RCC 7860 (cell line): ENCODE measurements around the gene NCKAP5.

Experiments used
- DNase-seq: peaks from one replicate; pipeline ENCODE4 v3.0.0-alpha.2; 2015; ENCODE audit warnings: low spot score
- FAIRE-seq: peaks from 2 replicates; lab custom pipeline; 2012; peaks lifted over from hg19 to GRCh38; lab: Jason Lieb, UNC

Gene NCKAP5

DNA sequence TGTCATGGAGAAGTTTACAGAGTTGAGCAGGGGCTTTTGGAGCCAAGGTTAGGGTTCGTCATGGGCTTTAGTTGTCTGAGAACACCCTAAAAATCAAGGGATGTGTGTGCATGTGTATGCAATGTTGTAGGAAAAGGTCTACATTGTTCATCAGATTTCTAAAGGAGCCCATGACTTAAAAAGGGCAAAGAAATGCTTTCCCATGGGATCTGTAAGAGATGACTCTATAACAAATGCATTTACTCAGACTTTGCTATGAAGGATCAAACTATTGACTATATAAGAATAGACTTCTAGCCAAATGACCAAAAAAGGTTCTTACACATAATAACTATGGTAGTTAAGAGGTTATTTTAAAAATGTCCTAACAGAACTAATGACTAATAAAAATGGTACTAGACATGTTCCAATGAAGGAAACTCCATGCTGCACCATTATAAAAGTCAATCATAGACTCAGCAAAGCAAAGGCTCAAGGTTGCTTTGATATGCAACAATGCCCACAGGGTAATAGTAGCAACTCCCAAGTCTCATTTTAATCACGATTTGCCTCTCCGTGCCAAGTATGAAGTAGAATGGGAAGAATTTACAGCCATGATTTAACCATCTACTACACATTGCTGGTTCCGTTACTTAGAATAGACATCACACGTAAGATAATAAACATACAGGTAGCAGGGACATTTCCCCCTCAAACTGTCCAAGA, 158.5 kb downstream of the NCKAP5 start:
- no peak for FAIRE-seq
- no peak for DNase-seq

DNA sequence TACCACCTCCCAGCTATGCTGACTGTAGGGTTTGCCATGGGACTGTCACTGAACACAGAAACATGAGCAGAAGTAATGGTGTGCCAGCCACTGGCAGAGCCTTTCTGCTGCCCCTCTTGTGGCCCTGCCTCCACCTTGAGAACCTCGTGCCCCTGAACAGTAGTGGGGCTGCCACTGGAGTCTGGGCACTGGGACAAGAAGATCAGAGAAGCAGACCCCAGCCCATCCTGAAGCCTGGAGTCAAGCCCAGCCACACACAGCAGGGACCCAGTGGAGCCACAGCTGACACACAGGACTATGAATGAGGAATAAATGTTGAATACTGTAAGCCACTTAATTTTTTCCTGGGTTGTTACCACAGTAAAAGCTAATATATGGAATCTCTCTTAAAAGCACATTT, 159.6 kb downstream of the NCKAP5 start:
- FAIRE-seq (no peak), DNase-seq (no peak)

DNA sequence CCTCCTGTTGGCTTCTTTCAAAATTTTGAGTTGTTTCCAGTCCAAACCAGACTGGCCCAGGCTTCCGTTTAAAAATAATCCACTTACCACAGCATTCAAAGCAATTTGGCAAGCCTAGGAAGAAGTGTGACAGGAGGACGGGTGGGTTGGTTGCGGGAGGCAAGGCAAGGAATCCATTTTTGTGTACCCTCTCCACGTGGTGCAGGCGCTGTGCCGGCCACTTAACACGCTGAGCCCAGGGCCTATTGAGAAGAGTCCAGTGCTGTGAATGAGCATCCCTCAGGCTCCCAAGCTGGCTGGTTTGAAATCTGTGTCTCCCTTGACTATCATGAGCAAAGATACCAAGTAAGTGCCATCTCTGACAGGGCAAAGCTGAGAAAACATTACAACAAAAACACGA, 160.9 kb downstream of the NCKAP5 start:
- FAIRE-seq (no peak), DNase-seq (no peak)

DNA sequence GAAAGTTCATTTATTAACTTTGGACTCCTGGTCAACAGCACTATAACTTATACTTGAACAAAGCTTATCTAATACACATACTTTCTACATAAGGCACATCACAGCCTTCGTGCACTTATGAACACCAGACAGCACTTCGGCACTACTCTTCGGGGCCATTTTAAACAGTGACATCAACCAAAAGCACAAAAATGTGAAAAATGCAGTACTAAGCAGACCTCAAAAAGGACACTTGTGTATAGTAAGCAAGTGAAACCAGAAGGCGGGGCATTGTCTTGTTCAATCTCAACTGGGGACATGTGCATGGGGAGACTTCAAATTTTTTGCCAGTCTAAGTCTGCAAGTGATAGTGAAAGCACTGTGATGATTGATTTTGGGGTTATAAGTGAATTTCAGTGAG, 163.0 kb downstream of the NCKAP5 start:
- DNase-seq (no peak), FAIRE-seq (no peak)

DNA sequence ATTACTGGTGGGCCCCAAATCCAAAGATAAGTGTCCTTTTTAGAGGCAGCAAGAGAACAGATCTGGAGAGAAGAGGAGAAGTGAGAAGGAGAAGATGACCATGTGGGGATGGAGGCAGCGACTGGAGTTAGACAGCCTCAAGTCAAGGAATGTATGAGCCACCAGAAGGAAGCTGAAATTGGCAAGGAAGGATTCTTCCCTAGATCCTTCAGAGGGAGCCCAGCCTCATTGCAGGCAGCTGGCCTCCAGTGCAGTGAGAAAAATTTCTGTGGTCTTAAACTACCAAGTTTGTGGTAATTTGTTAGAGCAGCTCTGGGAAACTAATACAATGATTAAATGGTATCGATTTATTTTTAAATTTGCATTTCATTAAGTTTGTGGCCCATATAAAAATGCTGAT, 167.9 kb downstream of the NCKAP5 start:
- DNase-seq = no peak
- FAIRE-seq = no peak

DNA sequence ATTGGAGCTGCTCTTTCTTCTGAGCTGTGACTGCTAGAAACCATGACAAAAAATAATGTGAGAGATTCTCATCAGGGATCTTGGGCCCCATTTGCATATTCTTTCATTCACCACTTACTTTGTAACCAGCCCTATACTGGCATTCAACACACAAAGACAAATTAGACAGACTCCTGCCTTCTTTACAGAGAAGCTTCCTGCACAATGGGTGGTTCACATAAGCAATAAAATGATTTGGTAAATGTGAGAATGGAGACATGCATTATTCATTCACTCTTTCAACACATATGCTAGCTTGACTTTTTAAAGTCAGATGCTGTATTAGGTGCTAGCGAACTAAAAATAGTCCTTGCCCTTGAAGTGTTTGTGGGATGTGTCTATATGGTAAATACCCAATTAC, 174.4 kb downstream of the NCKAP5 start:
- DNase-seq = no peak

DNA sequence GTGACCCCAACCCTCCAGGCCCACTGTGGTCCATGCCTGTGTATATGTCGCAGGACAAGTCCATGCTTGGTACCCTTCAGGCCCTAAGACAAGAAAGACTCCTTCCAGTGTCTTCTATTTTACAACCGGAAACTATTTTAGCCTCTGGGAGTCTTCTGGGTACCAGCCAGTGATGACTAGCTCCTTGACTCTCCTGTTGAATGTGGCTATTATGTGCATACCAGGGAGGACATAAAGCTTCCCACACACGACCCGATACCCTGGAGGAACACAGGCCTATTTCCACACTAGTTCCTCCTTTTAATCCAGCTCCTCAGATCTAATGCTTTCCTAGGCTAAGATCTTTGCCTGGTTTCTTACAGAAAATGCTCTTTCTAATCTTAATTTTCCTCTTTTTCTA, 178.1 kb downstream of the NCKAP5 start:
- FAIRE-seq (no peak), DNase-seq (no peak)

More for the DNA sequence above, 174.4 kb downstream of the NCKAP5 start:
- FAIRE-seq = no peak

DNA sequence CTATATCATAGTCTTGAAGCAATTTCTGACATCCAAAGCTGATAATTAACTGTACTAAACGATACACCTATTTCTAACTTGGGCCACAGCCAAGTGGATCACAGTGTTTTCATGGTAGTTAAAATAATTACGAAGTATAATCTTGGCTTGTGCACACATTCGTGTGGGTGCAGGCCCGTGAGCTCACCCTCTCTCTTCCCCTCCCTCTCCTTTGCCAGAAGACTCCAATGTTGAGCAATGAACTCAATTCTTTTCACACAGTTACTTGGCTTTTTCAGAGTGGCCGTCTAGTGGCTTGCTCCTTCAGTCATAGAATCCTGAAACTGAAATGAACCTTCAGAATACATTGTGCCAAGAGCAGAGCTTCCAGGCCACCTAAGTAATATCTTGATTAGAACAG, 178.7 kb downstream of the NCKAP5 start:
- FAIRE-seq = no peak
- DNase-seq = no peak

DNA sequence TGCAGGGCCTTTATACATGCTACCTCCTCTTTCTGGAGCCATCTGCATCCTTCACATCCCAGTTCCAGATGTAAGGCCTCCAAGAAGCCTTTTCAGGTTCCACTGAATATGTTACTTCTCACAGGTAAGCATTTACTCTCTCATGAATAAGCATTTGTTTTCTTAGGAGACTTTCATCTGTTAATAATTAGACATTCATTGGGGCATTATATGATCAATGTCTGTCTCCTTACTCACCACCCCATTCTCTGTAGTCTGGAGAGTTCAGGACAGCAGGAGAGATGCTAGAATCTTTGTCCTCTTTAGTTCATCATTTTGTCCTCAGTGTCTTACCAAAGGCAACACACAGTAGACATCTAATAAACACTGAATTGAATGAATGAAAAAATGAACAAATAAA, 185.7 kb downstream of the NCKAP5 start:
- no peak for FAIRE-seq
- DNase-seq = no peak

DNA sequence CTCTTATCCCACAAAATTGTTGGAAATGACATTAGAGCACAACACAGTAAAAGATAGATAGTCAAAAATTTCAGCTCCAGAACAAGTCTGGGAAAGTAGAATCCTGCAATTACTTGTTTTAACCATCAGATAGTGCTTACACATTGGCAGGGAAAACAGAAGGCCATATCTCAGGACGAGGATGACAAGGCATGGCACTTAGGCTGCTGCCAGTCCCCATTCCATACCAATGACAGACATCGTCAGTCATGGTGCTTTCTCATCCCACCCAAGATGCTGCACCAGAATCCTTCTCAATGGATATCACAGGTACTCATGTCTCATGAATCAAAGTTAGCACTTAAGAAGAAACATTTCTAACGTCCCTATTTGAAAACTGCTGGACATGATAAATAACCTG, 187.3 kb downstream of the NCKAP5 start:
- DNase-seq = no peak
- FAIRE-seq = no peak

DNA sequence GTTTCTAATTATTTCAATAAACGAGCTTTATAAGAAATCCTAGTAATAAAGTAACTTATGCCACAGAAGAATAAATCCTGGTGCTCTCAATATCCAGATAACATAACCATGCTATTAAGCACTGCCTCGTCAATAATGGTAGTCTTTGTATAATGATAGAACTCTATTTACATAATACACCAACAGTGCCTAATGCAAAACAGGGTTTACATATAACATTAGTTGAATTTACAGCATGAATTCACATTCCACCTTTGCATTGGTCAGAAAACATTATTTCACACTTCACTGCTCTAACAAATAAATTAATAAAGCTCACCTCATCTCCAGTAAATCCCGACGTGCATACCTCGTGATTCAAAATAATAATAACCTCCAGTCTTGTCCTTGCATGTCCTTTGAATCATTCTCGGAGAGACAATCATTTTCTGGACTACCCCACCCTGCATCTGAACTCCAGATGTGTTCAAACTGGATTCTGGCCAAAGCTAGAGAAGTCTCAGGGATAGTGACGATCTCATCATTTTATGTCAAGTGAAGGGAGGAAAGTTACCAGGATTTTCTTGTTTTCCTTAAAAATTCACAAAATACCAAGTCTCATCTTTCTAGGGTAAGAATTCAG, 189.2 kb downstream of the NCKAP5 start:
- no peak for DNase-seq

DNA sequence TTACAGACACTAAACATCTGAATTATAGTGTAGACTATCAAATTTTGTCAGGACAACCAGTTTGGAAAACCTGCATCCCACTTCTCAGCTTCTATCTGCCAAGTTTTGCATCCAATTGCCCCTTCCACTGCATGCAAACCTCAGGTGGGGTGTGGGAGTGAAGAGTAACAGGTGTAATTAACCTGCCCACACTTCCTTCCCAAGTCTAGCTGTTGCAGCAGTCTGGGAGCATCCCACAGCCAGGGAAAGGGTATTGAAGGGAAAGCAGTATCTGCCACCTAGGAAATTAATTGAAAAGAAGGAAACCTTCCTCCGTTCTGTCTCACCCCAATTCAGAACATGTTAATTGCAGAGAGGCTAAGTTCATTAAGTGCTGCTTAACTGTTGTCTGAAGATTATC, 189.9 kb downstream of the NCKAP5 start:
- FAIRE-seq = no peak
- DNase-seq = no peak

More for the DNA sequence above, 189.2 kb downstream of the NCKAP5 start:
- no peak for FAIRE-seq

DNA sequence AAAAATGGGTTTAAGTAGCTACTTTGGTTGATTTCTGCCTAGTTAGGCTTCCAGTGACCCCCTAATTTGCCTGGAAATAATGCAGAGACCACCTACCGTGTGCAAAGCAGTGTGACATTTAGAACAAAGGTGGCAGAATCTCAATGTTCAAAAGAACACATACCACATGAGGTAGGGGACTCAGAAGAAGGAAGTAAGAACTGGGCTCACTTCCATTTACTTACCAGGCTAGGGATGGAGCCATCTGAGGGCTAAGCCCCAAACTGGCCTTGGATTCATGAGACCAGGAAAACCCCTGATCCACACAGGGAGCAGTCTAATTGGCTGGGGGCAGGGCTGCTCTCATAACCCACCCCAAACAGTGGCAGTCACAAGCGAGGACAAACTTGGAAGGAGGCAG, 190.7 kb downstream of the NCKAP5 start:
- FAIRE-seq (no peak), DNase-seq (no peak)

DNA sequence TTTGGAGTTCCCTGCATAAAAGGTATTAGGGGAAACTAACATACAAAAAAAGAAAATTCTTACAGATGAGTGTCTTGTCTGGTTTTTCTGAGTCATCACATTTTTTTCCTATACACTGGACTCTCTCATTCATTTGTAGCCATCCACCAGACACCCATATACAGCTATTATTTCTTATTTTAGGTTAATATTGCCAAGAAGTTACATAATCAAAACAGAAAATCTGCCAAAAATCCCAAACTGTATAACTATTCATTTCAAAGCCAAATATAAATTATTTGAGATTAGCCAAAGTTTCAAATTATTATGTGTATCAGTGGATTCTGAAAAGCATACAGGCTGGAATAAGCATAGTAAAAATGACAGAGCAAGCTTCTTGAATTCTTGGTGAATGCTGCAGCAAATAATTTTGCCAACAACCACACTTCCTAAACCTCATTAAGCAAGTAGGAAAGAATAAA, 191.2 kb downstream of the NCKAP5 start:
- DNase-seq (peak; percentile 15), FAIRE-seq (no peak)

DNA sequence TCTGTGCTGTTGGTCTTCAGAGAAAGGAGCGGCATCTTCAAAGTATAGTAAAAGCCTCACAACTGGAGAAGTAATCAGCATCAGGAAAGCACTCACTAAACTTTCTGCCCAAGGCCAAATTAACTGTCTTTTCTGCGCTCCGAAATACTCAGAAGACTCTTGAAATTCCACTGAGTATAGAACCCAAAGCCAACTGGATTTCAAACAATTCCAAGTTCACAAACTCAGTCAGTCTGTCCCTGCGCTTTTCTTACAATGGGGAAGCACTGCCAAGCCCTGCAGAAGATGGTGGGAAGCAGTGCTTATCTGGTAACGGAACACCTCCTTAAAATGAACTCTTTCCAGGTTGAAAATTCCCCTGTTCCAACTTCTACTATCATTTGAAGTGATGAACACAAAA, 193.5 kb downstream of the NCKAP5 start:
- FAIRE-seq (no peak), DNase-seq (no peak)

DNA sequence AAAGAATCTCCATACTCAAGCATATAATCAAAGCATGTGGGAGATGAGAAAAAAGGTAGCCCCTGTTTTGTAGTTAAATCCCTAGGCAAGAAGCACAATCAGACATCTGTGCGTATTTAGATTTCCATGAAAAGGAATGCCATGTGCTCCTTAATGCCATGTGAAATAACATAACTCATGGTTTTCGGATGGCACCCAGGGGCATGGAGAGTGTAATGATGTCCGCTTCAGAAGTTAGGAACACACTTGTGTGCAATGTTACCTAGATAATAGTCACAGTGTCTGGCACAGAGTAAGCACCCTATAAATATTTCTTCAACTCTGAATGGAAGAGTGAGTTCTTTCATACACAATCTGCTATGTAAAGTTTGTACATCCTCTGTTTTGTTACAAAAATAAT, 197.0 kb downstream of the NCKAP5 start:
- no peak for FAIRE-seq

DNA sequence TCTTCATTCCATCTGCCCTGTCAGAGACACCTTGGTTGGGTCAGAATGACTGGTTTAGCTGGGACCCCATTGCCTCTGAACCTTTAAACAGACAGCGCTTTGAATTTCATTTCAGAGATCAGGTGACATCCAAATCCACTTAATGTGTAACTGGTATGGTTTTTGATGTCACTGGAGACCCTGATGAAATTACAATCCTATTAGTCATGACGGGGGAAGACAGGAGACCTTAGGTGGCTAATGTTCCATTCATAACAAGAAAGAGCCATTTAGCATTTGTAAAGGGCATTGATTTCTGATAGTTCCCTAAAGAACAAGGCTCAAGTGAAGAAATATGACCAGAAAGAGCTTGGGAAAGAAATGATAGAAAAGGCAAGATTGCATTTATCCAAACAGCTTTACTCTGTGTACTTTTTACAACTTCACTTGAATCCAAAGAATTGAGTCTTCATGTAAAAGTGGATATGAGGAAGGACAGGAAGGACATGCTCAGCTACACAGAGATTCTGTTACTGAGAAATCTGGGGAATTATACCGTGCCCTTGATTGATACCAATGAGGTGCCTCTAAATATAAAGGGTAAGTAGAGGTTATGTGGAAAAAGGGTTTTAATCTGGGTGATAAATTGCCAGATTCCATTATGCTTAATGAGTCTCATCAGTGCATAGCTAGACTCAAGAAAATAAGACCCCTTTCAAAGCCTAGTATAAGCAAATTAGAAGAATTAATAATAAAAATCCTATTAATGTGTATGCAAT, 198.2 kb downstream of the NCKAP5 start:
- no peak for FAIRE-seq
- peak; percentile 22 for DNase-seq

More for the DNA sequence above, 197.0 kb downstream of the NCKAP5 start:
- DNase-seq = no peak

DNA sequence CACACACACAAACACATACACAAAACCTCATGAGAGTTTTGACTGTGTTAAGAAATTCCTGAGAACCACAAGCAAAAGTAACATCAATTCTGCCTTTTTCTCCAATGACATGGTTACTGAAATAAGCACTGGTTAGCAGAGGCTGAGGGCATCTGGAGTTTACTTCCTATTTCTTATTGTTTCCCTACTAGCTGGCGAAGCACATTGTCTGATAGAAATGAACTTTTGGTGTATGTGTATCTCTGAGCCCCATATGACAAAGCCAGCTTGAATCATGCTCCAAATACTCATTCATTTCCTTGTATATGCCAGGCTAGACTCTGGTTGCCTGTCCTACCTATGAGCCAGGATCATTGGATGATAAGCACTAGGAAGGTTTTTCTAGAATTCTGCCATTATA, 203.1 kb downstream of the NCKAP5 start:
- FAIRE-seq = no peak
- DNase-seq = no peak

DNA sequence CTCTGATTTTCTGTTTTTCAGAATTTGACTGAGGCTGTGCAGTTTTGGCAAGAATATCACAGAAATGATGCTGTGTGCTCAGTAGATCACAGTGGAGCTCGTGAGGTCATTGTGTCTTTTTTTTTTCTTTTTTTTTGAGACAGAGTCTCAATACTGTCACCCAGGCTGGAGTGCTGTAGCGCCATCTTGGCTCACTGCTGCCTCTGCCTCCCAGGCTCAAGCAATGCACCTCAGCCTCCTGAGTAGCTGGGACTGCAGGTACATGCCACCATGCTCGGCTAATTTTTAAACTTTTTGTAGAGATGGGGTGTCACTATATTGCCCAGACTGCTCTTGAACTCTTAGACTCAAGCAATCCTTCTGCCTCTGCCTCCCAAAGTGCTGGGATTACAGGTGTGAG, 203.6 kb downstream of the NCKAP5 start:
- FAIRE-seq (no peak), DNase-seq (no peak)

DNA sequence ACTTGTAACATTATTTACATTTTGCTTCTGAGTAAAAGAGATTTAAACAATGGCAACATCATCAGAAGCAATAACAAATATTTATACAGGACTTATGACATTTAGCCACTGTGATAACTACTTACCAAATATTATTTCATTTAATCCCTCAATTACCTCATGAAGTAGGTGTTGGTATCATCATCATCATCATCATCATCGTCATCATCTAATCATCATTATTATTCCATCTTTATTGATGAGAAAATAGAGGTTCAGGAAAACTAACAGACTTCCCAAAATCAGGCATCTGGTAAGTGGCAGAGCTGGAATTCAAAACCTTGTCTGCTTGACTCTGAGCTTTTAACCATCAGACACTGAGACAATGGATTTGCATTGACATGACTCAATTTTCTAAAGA, 204.4 kb downstream of the NCKAP5 start:
- no peak for DNase-seq
- no peak for FAIRE-seq

DNA sequence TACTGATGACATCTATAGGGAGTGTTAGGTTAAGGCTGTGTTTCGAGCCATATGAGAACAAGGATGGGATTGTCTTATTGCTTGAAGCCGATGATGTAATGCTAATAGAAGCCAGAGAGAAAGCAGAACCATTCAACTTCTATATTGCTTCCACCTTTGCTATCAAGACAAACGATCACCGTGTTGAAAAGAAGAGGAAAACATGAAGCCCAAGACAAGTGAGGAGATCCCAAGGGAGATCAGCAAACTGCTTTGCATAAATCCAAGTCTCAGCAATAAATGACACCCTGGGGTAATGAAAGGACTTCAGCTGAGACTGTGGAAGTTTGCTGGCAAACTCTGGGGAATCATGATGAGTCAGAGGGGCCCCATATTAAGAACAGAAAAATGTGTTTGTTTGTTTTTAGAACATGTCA, 206.2 kb downstream of the NCKAP5 start:
- DNase-seq (no peak), FAIRE-seq (no peak)

DNA sequence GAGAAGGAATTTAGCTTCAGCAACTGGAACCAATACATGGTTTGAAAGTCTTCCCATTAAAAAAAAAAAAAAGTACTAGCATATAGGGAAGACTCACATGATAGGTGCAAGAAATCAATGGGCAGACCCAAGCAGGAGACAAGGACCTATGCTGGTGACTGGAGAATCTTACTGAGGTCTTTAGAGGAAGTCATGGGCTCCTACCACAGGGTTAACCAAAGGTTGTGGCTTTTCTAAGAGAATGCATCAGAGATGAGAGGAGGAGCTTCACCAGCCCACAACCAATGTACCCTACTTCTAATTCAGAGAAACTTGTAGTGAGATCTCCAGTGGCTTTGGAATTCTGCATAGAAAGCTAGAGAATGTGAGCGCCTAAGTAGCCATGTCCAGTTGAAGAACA, 207.4 kb downstream of the NCKAP5 start:
- FAIRE-seq = no peak

More for the DNA sequence above, 207.4 kb downstream of the NCKAP5 start:
- no peak for DNase-seq
